DMS 273 (cell line): ENCODE measurements around the gene ZNF74.
"Not testable (repeated sequence)": the region's sequence is repeated elsewhere in the genome, so short reads cannot be mapped to it uniquely, and the experiment has no call there.

ENCODE experiments used
- DNase-seq: peaks from one replicate; lab custom pipeline; 2025; ENCODE audit not compliant: unreplicated experiment; lab: John Stamatoyannopoulos, UW

ZNF74 gene

DNA sequence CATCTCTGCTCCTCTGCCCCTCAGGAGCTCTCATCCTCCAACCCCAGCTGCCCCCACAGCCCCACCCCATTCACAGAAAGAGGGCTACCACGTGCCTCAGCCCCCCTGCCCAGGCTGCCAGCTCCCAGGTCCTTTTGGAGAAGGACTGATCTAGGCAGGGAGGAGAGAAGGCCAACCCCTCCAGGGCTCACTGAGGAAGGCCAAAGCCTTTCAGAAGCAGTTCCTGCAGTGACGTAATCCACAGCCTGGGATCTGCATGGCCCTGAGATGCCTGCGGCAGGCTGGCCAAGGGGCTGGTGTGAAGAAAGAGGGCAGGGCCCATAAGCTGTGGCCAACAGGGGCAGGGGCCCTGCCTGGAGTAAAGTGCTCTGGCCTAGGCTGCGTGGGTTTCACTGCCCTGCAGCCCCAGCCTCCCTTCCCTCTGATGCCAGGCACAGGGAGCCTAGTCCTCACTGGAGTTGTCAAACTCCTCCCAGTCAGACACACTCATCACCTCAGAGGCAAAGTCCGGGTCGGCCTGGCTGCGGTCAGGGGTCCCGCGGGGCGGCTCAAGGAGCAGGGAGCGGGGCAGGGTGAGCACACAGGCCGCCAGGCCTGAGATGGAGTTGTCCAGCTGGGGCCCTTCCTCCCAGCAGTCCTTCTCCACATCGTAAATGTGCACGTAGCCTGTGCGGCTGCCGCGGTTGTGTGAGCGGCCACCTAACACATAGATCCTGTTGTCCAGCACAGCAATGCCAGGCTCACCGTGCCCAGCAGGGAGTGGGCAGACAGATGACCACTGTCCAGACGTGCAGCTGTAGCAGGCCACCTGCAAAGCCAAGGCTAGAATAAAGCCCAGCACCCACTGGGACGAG lies 47.9 kb downstream of the ZNF74 start:
- DNase-seq, result no peak

DNA sequence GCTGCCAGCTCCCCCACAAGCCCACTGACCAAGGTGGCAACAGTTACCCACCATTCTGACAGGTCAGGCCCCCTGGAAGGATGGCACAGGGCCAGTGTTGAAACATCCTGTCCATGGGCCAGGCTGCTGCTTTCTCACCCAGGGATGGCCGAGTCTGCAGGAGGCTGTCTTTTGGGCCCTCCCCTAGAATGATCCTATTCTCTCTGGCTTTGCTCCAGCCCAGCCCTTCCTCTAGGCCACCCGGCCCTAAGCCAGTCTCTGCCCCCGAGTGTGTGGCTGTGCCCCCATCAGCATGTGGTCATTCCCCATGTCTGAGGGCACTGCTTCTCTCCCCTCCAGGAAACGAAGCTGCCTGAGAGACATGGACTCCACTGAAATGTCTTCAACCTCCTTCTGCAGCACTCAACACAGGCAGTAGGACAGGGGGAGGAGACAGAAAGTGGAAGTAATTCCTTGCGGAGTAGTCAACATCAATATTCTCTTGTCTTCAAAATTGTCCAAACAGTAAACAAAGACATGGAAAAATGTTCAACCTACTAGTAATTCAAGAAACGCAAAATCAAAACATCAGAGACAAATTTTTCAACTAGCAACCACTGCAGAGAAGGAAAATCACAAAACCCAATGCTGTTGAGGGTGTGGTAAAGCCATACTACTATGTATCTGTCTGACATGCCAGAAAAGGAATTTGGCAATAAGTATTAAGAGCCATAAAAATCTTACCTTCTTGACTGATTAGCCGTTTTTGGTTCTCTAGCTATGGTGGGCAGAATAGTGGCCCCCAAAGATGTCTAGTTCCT lies 48.7 kb downstream of the ZNF74 start:
- DNase-seq, result no peak

DNA sequence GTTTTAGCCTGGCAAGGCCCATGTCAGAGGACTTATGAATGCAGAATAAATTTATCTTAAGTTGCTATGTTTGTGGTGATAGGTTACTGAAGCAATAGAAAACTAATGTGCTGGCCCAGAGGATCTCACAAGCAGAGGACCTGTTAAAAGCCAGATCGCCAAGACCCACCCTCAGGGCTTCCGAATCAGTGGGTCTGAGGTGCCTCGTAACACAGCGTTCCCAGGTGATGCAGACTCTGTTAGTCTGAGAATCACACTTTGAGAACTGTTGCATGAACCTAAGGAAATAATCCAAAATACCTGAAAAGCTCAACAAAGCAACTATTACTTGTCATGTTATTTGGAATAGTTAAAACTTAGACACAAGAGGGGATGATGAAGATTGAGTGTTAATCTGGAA lies 50.4 kb downstream of the ZNF74 start:
- no peak for DNase-seq

GRCh38 chr22:20446383-20446970 lies 52.5 kb downstream of the ZNF74 start:
- no peak for DNase-seq

- no peak for DNase-seq
Measured at GRCh38 chr22:20448630-20449029, 54.7 kb downstream of the ZNF74 start.

DNA sequence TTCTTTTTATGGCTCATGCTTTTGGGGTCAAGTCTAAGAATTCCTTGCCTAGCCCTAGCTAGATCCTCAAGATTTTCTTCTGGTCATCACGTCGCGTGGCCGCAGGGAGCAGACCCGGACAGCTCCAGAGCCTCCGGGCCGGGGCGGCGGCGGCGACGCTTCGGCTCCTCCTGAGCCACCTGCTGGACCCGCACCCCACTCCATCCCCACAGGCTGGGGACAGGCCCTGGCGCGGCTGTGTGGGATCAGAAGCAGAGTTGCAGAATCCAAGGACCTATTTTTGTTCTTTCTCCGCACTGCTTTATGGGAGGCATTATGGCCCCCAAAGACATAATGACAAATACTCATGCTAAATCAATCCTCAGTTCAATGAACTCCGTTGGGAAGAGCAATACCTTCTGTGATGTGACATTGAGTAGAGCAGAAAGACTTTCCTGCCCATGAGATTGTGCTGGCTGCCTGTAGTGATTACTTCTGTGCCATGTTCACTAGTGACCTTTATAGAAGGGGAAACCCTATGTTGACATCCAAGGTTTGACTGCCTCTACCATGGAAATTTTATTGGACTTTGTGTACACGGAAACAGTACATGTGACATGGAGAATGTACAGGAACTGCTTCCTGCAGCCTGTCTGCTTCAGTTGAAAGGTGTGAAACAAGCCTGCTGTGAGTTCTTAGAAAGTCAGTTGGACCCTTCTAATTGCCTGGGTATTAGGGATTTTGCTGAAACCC lies 56.0 kb downstream of the ZNF74 start:
- DNase-seq, result no peak

DNA sequence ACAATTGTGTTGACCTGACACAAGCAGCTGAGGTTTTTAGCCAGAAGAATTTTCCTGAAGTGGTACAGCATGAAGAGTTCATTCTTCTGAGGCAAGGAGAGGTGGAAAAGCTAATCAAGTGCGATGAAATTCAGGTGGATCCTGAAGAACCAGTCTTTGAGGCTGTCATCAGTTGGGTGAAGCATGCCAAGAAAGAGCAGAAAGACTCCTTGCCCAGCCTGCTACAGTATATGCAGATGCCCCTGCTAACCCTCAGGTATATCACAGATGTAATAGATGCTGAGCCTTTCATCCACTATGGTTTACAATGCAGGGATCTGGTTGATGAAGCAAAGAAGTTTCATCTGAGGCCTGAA lies 56.6 kb downstream of the ZNF74 start:
- no peak for DNase-seq

- DNase-seq, result not testable (repeated sequence)
Measured at GRCh38 chr22:20451129-20451778, 57.3 kb downstream of the ZNF74 start.

- no peak for DNase-seq
Measured at GRCh38 chr22:20451920-20452319, 58.0 kb downstream of the ZNF74 start.

- no peak for DNase-seq
Measured at GRCh38 chr22:20453222-20453621, 59.3 kb downstream of the ZNF74 start.

DNA sequence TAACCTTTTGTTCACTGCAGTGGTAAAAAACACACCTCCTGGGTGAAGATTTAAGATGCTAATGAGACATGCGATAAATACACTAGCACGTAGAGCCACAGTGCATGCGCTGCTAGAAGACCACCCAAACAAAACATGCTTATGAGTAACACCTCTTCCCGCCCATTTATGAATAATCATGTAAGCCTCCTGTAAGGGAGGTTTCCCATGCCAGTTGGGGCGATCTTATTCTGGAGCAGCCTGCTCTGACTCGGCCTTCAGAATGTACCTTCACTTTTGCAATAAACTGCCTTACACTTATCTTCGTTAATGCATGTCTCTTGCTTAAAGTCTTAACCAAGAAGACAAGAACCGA lies 61.7 kb downstream of the ZNF74 start:
- no peak for DNase-seq

- DNase-seq, result peak; percentile 80
Measured at GRCh38 chr22:20456064-20456721, 62.2 kb downstream of the ZNF74 start.

GRCh38 chr22:20456722-20457076 lies 62.7 kb downstream of the ZNF74 start:
- DNase-seq, result no peak

GRCh38 chr22:20457506-20458240 lies 63.7 kb downstream of the ZNF74 start:
- no peak for DNase-seq
